Body of pancreas (tissue), 4 donors: ENCODE data around the gene ASCC2. TPM values are rescaled to one million over a fixed set of nuclear protein-coding genes. Genes with fewer than 3 reads are reported as not detected.

Experiments used
- ATAC-seq: fragments of 150-250 bp; one replicate; pipeline ENCODE4 v1.9.1; 2016
- DNase-seq, 4 donors: peaks; one replicate each; pipeline ENCODE4 v3.0.0-alpha.2; 2019
- H3K27ac ChIP-seq, 4 donors: fragments of 200-600 bp; sonication (generic); 1 replicate in 3 of 4; 2 replicates in 1 of 4; pipeline versions ENCODE4 v1.5.1 to v1.6.1; 2016 to 2019; ENCODE audit warnings: mild to moderate bottlenecking in 1 of 4, mixed read lengths in 1 of 4, moderate library complexity in 1 of 4
- H3K27me3 ChIP-seq, 2 donors: fragments of 200-600 bp; sonication (generic); one replicate each; pipeline ENCODE4 v1.6.0; 2016; ENCODE audit warnings: mild to moderate bottlenecking in 1 of 2
- H3K36me3 ChIP-seq, 2 donors: fragments of 200-600 bp; sonication (generic); replicated peaks in 1 of 2; 2 replicates each; pipeline ENCODE4 v1.5.1; 2016; ENCODE audit warnings: low read depth in 2 of 2; ENCODE audit not compliant: insufficient read depth in 1 of 2
- H3K4me1 ChIP-seq: fragments of 200-600 bp; sonication (generic); one replicate; pipeline ENCODE4 v1.6.0; 2016
- H3K4me3 ChIP-seq, 2 donors: fragments of 200-600 bp; sonication (generic); 1 replicate in 1 of 2; 2 replicates in 1 of 2; pipeline ENCODE4 v1.5.1; 2016 to 2019
- H3K9me3 ChIP-seq, 3 donors: fragments of 200-600 bp; sonication (generic); 1 replicate in 2 of 3; 2 replicates in 1 of 3; pipeline ENCODE4 v1.5.1; 2016
- CTCF ChIP-seq, 7 experiments: fragments of 450-650 bp in 4 of 7; fragments of 200-600 bp in 3 of 7; sonication (generic) in 3 of 7; IDR thresholded peaks; one replicate each; pipeline ENCODE4 v1.5.1; 2016 to 2019; ENCODE audit warnings: antibody characterized with exemption in 7 of 7
- POLR2A ChIP-seq, 3 donors: fragments of 450-650 bp; IDR thresholded peaks; one replicate each; pipeline ENCODE4 v1.6.1; 2016; ENCODE audit warnings: antibody characterized with exemption in 3 of 3, mild to moderate bottlenecking in 2 of 3
- WGBS, 2 donors: methylation state at CpG; one replicate each; pipeline ENCODE4 v1.1.5; 2017; 5-methylcytosine and 5-hydroxymethylcytosine counted together
- intact Hi-C: fragments of 100-400 bp; cut with DNase I; formaldehyde crosslinking; loops from one replicate; pipeline ENCODE4 v1.15.1; 2023
- total RNA-seq, 2 donors: library from RNA; depleted of rRNA; stranded (reverse); fragments of >200 nt; gene quantifications; one replicate each; pipeline ENCODE4 v1.1.0, GENCODE V29; 2016

ASCC2 gene
- total RNA-seq, 2 donors from 2014 or later = 34.3 to 42.0 TPM

GRCh38 chr22:29762263-29762662 lies 75.8 kb downstream of the ASCC2 start:
- no peaks in the 10 kb centered on the region for H3K36me3 ChIP-seq
- ATAC-seq (no peak), DNase-seq (no peak)
- no peaks in the 10 kb centered on the region for H3K27me3 ChIP-seq
- no peak overlapping the region for H3K4me3 ChIP-seq
- whole genome bisulfite sequencing, 2 donors = 83 to 86% methylated on average over 15 of the region's 15 CpGs
- no peak for TF ChIP-seq CTCF (IDR thresholded peaks at IDR 0.05)
- no peak for TF ChIP-seq POLR2A (IDR thresholded peaks at IDR 0.05)
- intact Hi-C loops = no loop called here
- H3K4me1 ChIP-seq = peaks cover 10% of the 10 kb centered on the region
- H3K9me3 ChIP-seq = no peaks in the 10 kb centered on the region
- H3K27ac ChIP-seq = no peak overlapping the region

- WGBS, 2 donors = 62 to 78% methylated on average over 5 of the region's 5 CpGs
- no peak for ATAC-seq
Measured at GRCh38 chr22:29758959-29759358, 79.1 kb downstream of the ASCC2 start.

GRCh38 chr22:29758068-29758622 lies 79.9 kb downstream of the ASCC2 start:
- ATAC-seq = no peak
- Histone ChIP-seq H3K4me3 (no peak overlapping the region), H3K27me3 (no peaks in the 10 kb centered on the region), H3K36me3 (no peaks in the 10 kb centered on the region), H3K4me1 (no peaks in the 10 kb centered on the region), H3K9me3 (no peaks in the 10 kb centered on the region), H3K27ac (no peak overlapping the region)
- intact Hi-C loops = no loop called here
- DNase-seq = no peak
- 80 to 83% methylated on average over 7 of the region's 7 CpGs for WGBS, 2 donors
- no peak for TF ChIP-seq POLR2A (IDR thresholded peaks at IDR 0.05)

More at GRCh38 chr22:29758959-29759358, 79.1 kb downstream of the ASCC2 start:
- TF ChIP-seq POLR2A (IDR thresholded peaks at IDR 0.05) (no peak), CTCF (IDR thresholded peaks at IDR 0.05) (no peak)
- Histone ChIP-seq H3K27me3 (no peaks in the 10 kb centered on the region), H3K4me1 (no peaks in the 10 kb centered on the region), H3K4me3 (no peak overlapping the region), H3K27ac (no peak overlapping the region), H3K9me3 (no peaks in the 10 kb centered on the region), H3K36me3 (no peaks in the 10 kb centered on the region)
- DNase-seq = no peak
- intact Hi-C loops = no loop called here

- Histone ChIP-seq H3K27me3 (no peaks in the 10 kb centered on the region), H3K4me1 (no peaks in the 10 kb centered on the region), H3K9me3 (no peaks in the 10 kb centered on the region), H3K4me3 (no peak overlapping the region), H3K36me3 (no peaks in the 10 kb centered on the region), H3K27ac (no peak overlapping the region)
- intact Hi-C loops = no loop called here
- ATAC-seq (no peak), DNase-seq (no peak)
- 91% methylated on average over 3 of the region's 3 CpGs for WGBS, 2 donors
- no peak for TF ChIP-seq CTCF (IDR thresholded peaks at IDR 0.05)
- no peak for TF ChIP-seq POLR2A (IDR thresholded peaks at IDR 0.05)
Measured at GRCh38 chr22:29757096-29757495, 81.0 kb downstream of the ASCC2 start.

- Histone ChIP-seq H3K36me3 (no peaks in the 10 kb centered on the region), H3K4me1 (no peaks in the 10 kb centered on the region), H3K27me3 (no peaks in the 10 kb centered on the region), H3K4me3 (no peak overlapping the region), H3K27ac (no peak overlapping the region), H3K9me3 (no peaks in the 10 kb centered on the region)
- WGBS, 2 donors = 86% methylated on average over 5 to 7 of the region's 7 CpGs
- TF ChIP-seq CTCF (IDR thresholded peaks at IDR 0.05) = no peak
- TF ChIP-seq POLR2A (IDR thresholded peaks at IDR 0.05) = no peak
- intact Hi-C loops = no loop called here
- ATAC-seq (no peak), DNase-seq (no peak)
Measured at GRCh38 chr22:29756341-29756740, 81.7 kb downstream of the ASCC2 start.
